GM12874 (cell line): ENCODE measurements around the gene UVRAG.

Source experiments
- TF ChIP-seq, protein P1 (sequence below): IDR thresholded peaks from 2 replicates; pipeline ENCODE4 v1.5.1; 2011; ENCODE audit warnings: low read depth, mild to moderate bottlenecking, control low read depth, low read length, moderate library complexity; ENCODE audit not compliant: insufficient read depth

UVRAG gene

GRCh38 chr11:76086743-76087635 lies 272.0 kb downstream of the UVRAG start:
- TF ChIP-seq, protein P1, sequence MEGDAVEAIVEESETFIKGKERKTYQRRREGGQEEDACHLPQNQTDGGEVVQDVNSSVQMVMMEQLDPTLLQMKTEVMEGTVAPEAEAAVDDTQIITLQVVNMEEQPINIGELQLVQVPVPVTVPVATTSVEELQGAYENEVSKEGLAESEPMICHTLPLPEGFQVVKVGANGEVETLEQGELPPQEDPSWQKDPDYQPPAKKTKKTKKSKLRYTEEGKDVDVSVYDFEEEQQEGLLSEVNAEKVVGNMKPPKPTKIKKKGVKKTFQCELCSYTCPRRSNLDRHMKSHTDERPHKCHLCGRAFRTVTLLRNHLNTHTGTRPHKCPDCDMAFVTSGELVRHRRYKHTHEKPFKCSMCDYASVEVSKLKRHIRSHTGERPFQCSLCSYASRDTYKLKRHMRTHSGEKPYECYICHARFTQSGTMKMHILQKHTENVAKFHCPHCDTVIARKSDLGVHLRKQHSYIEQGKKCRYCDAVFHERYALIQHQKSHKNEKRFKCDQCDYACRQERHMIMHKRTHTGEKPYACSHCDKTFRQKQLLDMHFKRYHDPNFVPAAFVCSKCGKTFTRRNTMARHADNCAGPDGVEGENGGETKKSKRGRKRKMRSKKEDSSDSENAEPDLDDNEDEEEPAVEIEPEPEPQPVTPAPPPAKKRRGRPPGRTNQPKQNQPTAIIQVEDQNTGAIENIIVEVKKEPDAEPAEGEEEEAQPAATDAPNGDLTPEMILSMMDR = no peak

GRCh38 chr11:76087749-76088148 lies 272.7 kb downstream of the UVRAG start:
- TF ChIP-seq, protein P1 = no peak

GRCh38 chr11:76088511-76088910 lies 273.5 kb downstream of the UVRAG start:
- TF ChIP-seq, protein P1 = no peak

GRCh38 chr11:76090174-76090573 lies 275.2 kb downstream of the UVRAG start:
- TF ChIP-seq, protein P1 = no peak

- TF ChIP-seq, protein P1 = no peak
These were observed 275.8 kb downstream of the UVRAG start for GRCh38 chr11:76090821-76091220.

GRCh38 chr11:76094740-76095139 lies 279.7 kb downstream of the UVRAG start:
- TF ChIP-seq, protein P1 = no peak

GRCh38 chr11:76095891-76096290 lies 280.9 kb downstream of the UVRAG start:
- TF ChIP-seq, protein P1 = no peak
